Measurements from ENCODE around the gene CALD1.

GRCh38 chr7:134948246-134948645 lies 168.8 kb downstream of the CALD1 start:
- TF ChIP-seq POLR2A (IDR thresholded peaks at IDR 0.05; ENCODE audit: low read length) (no peak), GATA1 (IDR thresholded peaks at IDR 0.05; ENCODE audit: low read depth, low read length) (no peak)
